ENCODE results near the gene CYP11A1. TPM values are rescaled to one million over a fixed set of nuclear protein-coding genes. Genes with fewer than 3 reads are reported as not detected.

The CYP11A1 gene
- total RNA-seq, 4 donors from 2014 or later, result 1.3 to 17.0 (median 9.5) TPM

Small RNAs within 50 kb of the gene (small RNA-seq; reads per million reads assigned to genes)
- gene MIR6881, result 0 reads per million in 4 donors

Other genes starting within 250 kb of the CYP11A1 start
- under 1 TPM in 2 of 4 donors, not detected in 2; 0.13 to 0.76 TPM for gene ISLR2, start 237.1 kb downstream of the CYP11A1 start, total RNA-seq
- gene ISLR, start 193.9 kb downstream of the CYP11A1 start, total RNA-seq, result 10 to 100 TPM in 2 of 4 donors, 1 to 10 TPM in 1, under 1 TPM in 1; 0.91 to 38.0 (median 11.0) TPM
- gene STRA6, start 164.9 kb downstream of the CYP11A1 start, total RNA-seq, result 1 to 10 TPM in 2 of 4 donors, under 1 TPM in 1, not detected in 1; 0.76 to 2.2 (median 1.5) TPM
- not detected for gene CCDC33, start 131.3 kb downstream of the CYP11A1 start, total RNA-seq
- 1 to 10 TPM; 1.2 to 7.5 (median 2.9) TPM for gene SEMA7A, start 66.3 kb upstream of the CYP11A1 start, total RNA-seq
- 10 to 100 TPM; 31.2 to 44.0 (median 35.2) TPM for gene UBL7, start 93.5 kb upstream of the CYP11A1 start, total RNA-seq
- gene ARID3B, start 173.6 kb upstream of the CYP11A1 start, total RNA-seq, result 10 to 100 TPM in 1 of 4 donors, 1 to 10 TPM in 3; 4.5 to 11.6 (median 6.4) TPM
- 100 to 1,000 TPM in 1 of 4 donors, 10 to 100 TPM in 3; 46.8 to 105 (median 58.0) TPM for gene CLK3, start 248.2 kb upstream of the CYP11A1 start, total RNA-seq

Data from esophagus squamous epithelium (tissue), 4 donors.